Measurements from ENCODE around the gene SOAT2. TPM values are rescaled to one million over a fixed set of nuclear protein-coding genes. Genes with fewer than 3 reads are reported as not detected.

Gene SOAT2
- total RNA-seq, 4 donors from 2014 or later = not detected

GRCh38 chr12:53151039-53151438, 47.8 kb downstream of the SOAT2 start:
- Histone ChIP-seq H3K36me3 (no peaks in the 10 kb centered on the region), H3K4me1 (no peaks in the 10 kb centered on the region), H3K9me3 (no peaks in the 10 kb centered on the region), H3K4me3 (no peak overlapping the region), H3K27ac (no peak overlapping the region), H3K27me3 (no peaks in the 10 kb centered on the region)
- TF ChIP-seq EP300 (IDR thresholded peaks at IDR 0.05) (no peak), POLR2AphosphoS5 (IDR thresholded peaks at IDR 0.05) (no peak), POLR2A (IDR thresholded peaks at IDR 0.05) (no peak)
- no peak for DNase-seq (ENCODE audit: low spot score in 2 of 2)
- 80% methylated on average over 6 of the region's 6 CpGs for WGBS

DNA sequence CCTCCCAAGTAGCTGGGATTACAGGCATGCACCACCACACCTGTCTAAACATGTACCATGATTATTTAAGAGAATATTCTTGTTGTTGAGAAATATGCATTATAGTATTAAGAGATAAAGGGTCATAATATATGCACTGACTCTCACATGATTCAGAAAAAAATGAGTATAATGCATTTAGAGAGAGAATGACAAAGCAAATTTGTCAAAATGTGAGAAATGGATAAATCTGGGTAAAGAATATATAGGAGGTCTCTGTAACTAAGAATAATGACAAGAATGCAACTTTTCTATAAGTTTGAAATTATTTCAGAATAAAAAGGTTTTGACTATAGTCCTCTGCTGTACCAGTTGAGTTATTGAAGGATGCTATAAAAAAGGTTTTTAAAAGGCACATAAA, 49.1 kb downstream of the SOAT2 start:
- no peak overlapping the region for H3K4me3 ChIP-seq

DNA sequence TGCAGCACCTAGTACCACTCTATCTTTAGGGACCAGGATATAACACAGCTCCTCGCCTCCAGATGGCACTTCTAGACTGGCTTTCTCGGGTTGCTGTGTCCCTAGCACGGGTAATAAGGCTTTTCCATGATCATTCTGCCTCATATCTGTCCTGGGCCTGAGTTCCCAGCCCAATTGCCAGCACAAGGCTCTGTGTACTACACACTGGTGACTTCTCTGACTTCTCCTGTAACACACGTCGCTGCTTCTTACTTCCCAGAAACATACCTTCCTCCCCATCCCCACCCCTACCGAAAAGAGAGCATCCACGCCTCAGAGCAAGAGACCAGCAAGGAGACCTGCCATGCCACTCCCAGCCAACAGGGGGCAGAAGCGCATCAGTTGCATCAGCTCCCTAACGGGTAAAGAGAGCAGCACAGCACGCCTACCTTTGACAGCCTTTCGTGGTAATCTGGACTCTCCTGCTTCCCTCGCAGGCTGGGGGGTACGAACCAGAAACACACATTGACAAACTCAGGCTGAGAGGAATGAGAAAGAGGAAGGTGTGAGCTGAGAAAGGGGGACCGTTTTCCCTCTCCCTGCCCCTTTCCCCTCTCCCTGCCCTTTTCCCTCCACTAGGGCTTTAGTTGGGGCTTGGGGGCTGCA, 56.0 kb downstream of the SOAT2 start:
- Histone ChIP-seq H3K9me3 (no peaks in the 10 kb centered on the region), H3K27me3 (no peaks in the 10 kb centered on the region), H3K4me1 (peaks cover 4% of the 10 kb centered on the region), H3K36me3 (peaks cover 7% of the 10 kb centered on the region), H3K4me3 (no peak overlapping the region), H3K27ac (no peak overlapping the region)
- 23% methylated on average over 13 of the region's 14 CpGs for WGBS
- peak; percentile 92 for DNase-seq (ENCODE audit: low spot score in 2 of 2)
- no peak for TF ChIP-seq EP300 (IDR thresholded peaks at IDR 0.05)
- no peak for TF ChIP-seq POLR2A (IDR thresholded peaks at IDR 0.05)
- no peak for TF ChIP-seq POLR2AphosphoS5 (IDR thresholded peaks at IDR 0.05)
- TF ChIP-seq, protein P1, sequence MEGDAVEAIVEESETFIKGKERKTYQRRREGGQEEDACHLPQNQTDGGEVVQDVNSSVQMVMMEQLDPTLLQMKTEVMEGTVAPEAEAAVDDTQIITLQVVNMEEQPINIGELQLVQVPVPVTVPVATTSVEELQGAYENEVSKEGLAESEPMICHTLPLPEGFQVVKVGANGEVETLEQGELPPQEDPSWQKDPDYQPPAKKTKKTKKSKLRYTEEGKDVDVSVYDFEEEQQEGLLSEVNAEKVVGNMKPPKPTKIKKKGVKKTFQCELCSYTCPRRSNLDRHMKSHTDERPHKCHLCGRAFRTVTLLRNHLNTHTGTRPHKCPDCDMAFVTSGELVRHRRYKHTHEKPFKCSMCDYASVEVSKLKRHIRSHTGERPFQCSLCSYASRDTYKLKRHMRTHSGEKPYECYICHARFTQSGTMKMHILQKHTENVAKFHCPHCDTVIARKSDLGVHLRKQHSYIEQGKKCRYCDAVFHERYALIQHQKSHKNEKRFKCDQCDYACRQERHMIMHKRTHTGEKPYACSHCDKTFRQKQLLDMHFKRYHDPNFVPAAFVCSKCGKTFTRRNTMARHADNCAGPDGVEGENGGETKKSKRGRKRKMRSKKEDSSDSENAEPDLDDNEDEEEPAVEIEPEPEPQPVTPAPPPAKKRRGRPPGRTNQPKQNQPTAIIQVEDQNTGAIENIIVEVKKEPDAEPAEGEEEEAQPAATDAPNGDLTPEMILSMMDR (IDR thresholded peaks at IDR 0.05) = peak; percentile 84 to 95

More for the DNA sequence above, 49.1 kb downstream of the SOAT2 start:
- no peaks in the 10 kb centered on the region for H3K36me3 ChIP-seq
- no peak overlapping the region for H3K27ac ChIP-seq
- TF ChIP-seq, protein P1 (IDR thresholded peaks at IDR 0.05) = no peak
- TF ChIP-seq POLR2A (IDR thresholded peaks at IDR 0.05) (no peak), EP300 (IDR thresholded peaks at IDR 0.05) (no peak), POLR2AphosphoS5 (IDR thresholded peaks at IDR 0.05) (no peak)
- no peaks in the 10 kb centered on the region for H3K4me1 ChIP-seq
- no peak for DNase-seq (ENCODE audit: low spot score in 2 of 2)
- no peaks in the 10 kb centered on the region for H3K27me3 ChIP-seq
- H3K9me3 ChIP-seq = no peaks in the 10 kb centered on the region

GRCh38 chr12:53160000-53160399, 56.7 kb downstream of the SOAT2 start:
- Histone ChIP-seq H3K27me3 (no peaks in the 10 kb centered on the region), H3K36me3 (peaks cover 7% of the 10 kb centered on the region), H3K9me3 (no peaks in the 10 kb centered on the region), H3K27ac (no peak overlapping the region), H3K4me1 (peaks cover 4% of the 10 kb centered on the region), H3K4me3 (no peak overlapping the region)
- TF ChIP-seq, protein P1 (IDR thresholded peaks at IDR 0.05) = no peak
- TF ChIP-seq POLR2A (IDR thresholded peaks at IDR 0.05) = no peak
- TF ChIP-seq POLR2AphosphoS5 (IDR thresholded peaks at IDR 0.05) = no peak
- TF ChIP-seq EP300 (IDR thresholded peaks at IDR 0.05) = no peak
- DNase-seq (ENCODE audit: low spot score in 2 of 2) = no peak
- WGBS = 87% methylated on average over 16 of the region's 16 CpGs

GRCh38 chr12:53160673-53161072, 57.4 kb downstream of the SOAT2 start:
- no peak for DNase-seq (ENCODE audit: low spot score in 2 of 2)
- TF ChIP-seq, protein P1 (IDR thresholded peaks at IDR 0.05) = no peak
- TF ChIP-seq EP300 (IDR thresholded peaks at IDR 0.05) (no peak), POLR2AphosphoS5 (IDR thresholded peaks at IDR 0.05) (no peak), POLR2A (IDR thresholded peaks at IDR 0.05) (no peak)
- Histone ChIP-seq H3K4me1 (peaks cover 4% of the 10 kb centered on the region), H3K27ac (no peak overlapping the region), H3K27me3 (no peaks in the 10 kb centered on the region), H3K4me3 (no peak overlapping the region), H3K36me3 (peaks cover 8% of the 10 kb centered on the region), H3K9me3 (no peaks in the 10 kb centered on the region)
- 86% methylated on average over 2 of the region's 2 CpGs for WGBS

Data from suprapubic skin (tissue), 4 donors.